Measurements from ENCODE around the gene MCOLN3.

Gene MCOLN3

DNA sequence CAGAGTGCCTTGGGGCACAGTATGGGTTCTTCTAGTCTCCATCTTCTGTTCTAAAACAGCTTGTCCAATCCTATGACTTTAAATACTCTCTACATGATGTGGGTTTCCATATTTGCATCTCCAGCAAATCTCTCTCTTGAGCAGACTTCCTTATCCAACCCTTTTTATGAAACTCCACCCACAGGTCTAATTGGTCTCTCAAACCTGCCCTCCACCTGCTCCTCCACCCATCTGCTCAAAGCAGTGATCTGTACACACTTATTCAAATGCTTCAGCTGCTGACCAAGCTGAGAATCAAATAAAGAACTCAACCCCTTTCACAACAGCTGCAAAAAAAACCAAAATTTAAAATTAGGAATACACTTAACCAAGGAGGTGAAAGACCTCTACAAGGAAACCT, 62.9 kb downstream of the MCOLN3 start:
- Histone ChIP-seq H3K36me3 (no peaks in the 10 kb centered on the region), H3K9me3 (ENCODE audit: severe bottlenecking) (no peaks in the 10 kb centered on the region), H3K27me3 (ENCODE audit: insufficient read depth, low read depth, severe bottlenecking) (no peaks in the 10 kb centered on the region), H3K4me3 (ENCODE audit: low read depth, low read length) (no peak overlapping the region), H3K27ac (no peak overlapping the region)
- TF ChIP-seq, protein P1, sequence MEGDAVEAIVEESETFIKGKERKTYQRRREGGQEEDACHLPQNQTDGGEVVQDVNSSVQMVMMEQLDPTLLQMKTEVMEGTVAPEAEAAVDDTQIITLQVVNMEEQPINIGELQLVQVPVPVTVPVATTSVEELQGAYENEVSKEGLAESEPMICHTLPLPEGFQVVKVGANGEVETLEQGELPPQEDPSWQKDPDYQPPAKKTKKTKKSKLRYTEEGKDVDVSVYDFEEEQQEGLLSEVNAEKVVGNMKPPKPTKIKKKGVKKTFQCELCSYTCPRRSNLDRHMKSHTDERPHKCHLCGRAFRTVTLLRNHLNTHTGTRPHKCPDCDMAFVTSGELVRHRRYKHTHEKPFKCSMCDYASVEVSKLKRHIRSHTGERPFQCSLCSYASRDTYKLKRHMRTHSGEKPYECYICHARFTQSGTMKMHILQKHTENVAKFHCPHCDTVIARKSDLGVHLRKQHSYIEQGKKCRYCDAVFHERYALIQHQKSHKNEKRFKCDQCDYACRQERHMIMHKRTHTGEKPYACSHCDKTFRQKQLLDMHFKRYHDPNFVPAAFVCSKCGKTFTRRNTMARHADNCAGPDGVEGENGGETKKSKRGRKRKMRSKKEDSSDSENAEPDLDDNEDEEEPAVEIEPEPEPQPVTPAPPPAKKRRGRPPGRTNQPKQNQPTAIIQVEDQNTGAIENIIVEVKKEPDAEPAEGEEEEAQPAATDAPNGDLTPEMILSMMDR (IDR thresholded peaks at IDR 0.05; ENCODE audit: low read depth, low read length) = no peak
- DNase-seq = no peak

DNA sequence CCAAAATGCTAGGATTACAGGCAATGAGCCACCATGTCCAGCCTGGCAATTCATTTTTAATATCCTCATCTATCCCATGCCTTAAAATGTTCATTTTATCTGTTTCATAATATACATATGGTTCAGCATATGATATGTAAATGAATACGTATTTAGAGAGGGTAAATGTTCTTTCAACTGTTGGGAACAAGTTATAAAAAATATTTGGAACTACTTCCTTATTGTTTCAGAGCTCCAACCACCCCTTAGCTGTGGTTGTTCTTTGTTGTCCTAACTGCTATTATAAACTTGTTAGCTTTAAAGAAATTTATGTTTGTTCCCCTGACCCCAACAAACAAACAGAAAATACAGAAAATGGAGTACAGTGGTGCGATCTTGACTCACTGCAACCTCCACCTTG, 65.9 kb downstream of the MCOLN3 start:
- no peaks in the 10 kb centered on the region for H3K9me3 ChIP-seq (ENCODE audit: severe bottlenecking)
- H3K4me3 ChIP-seq (ENCODE audit: low read depth, low read length) = no peak overlapping the region
- TF ChIP-seq, protein P1 (IDR thresholded peaks at IDR 0.05; ENCODE audit: low read depth, low read length) = no peak
- no peaks in the 10 kb centered on the region for H3K36me3 ChIP-seq
- no peak for DNase-seq
- no peak overlapping the region for H3K27ac ChIP-seq
- H3K27me3 ChIP-seq (ENCODE audit: insufficient read depth, low read depth, severe bottlenecking) = no peaks in the 10 kb centered on the region

DNA sequence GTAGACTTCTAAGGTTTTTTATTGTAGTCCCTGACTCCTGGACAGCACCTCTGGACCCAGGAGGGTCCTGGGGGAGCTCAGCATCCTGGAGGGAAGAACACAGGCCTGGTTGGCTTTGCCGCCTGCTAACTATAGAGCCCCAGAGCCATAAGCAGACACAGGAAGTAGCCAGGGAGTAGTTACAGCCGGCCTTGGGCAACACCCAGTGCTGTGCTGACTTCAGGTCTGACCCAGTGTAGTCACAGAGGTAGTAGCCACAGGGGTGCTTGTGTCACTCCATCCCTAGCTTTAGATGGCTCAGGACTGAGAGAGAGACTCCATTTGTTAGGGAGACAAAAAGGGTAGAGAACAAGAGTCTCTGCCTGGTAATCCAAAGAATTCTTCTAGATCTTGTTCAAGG, 73.3 kb downstream of the MCOLN3 start:
- no peak overlapping the region for H3K4me3 ChIP-seq (ENCODE audit: low read depth, low read length)
- H3K27ac ChIP-seq = no peak overlapping the region
- no peaks in the 10 kb centered on the region for H3K36me3 ChIP-seq
- TF ChIP-seq, protein P1 (IDR thresholded peaks at IDR 0.05; ENCODE audit: low read depth, low read length) = no peak
- DNase-seq = no peak
- H3K9me3 ChIP-seq (ENCODE audit: severe bottlenecking) = no peaks in the 10 kb centered on the region
- H3K27me3 ChIP-seq (ENCODE audit: insufficient read depth, low read depth, severe bottlenecking) = no peaks in the 10 kb centered on the region

DNA sequence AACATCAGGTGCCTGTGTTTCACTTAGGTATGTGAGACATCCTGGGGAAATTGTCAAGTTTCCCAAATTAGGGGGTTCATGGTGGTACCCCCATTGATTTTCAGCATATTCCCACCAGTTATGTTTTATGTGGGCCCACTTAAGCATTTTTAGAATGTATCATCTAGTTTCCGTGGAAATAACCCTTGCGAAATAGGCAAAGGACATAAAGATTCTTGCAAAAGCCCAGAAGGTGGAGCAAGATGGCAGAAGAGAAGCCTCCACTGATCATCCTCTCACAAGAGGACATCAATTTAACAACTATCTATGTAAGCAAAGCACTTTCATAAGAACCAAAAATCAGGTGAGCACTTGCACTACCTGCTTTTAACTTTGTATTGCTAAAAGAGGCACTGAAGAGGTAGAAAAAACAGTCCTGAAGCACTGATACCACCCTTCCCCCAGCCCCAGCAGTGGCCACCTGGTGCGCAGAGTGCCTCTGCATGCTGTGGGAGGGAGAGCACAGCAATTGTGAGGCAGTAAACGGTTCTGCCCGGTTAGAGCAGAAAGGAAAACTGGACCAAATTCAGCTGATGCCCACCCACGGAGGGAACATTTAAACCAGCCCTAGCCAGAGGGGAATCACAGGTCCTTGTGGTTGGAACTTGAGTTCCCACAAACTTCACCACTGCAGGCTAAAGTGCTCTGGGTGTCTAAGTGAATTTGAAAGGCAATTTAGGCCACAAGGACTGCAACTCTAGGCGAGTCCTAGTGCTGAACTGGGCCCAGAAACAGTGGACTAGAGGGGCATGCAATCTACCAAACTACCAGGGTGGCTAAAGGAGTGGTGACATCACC, 74.6 kb downstream of the MCOLN3 start:
- Histone ChIP-seq H3K9me3 (ENCODE audit: severe bottlenecking) (no peaks in the 10 kb centered on the region), H3K36me3 (no peaks in the 10 kb centered on the region), H3K27me3 (ENCODE audit: insufficient read depth, low read depth, severe bottlenecking) (no peaks in the 10 kb centered on the region), H3K27ac (no peak overlapping the region), H3K4me3 (ENCODE audit: low read depth, low read length) (no peak overlapping the region)
- TF ChIP-seq, protein P1 (IDR thresholded peaks at IDR 0.05; ENCODE audit: low read depth, low read length) = no peak
- DNase-seq = no peak

DNA sequence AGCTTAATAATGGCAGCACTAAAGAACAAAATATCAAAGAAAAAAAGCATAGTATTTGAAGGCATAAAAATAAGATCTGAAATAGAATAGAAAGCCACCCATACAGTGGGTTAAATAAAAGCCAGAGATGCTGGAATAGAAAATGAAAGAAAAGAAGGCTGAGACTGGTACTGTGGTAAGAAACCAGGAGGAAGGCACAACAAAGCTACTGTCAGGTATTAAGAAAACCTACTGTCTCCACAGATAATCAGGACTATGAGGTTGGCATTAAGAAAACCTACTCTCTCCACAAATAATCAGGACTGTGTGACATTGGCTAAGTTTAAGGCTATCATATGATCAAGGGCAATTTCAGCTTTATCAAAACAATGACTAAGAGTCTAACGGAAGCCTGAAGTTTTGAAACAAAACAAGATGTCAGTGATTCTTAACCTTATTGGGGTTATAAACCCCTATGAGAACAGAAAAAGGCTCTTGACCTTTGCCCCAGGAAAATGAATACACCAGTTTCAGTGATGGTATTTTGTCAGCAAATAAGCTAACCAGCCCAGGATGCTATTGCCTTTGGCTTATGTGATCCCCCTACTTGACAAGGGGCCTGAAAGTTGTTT, 75.8 kb downstream of the MCOLN3 start:
- Histone ChIP-seq H3K36me3 (no peaks in the 10 kb centered on the region), H3K9me3 (ENCODE audit: severe bottlenecking) (no peaks in the 10 kb centered on the region), H3K27ac (no peak overlapping the region), H3K4me3 (ENCODE audit: low read depth, low read length) (no peak overlapping the region), H3K27me3 (ENCODE audit: insufficient read depth, low read depth, severe bottlenecking) (no peaks in the 10 kb centered on the region)
- no peak for DNase-seq
- TF ChIP-seq, protein P1 (IDR thresholded peaks at IDR 0.05; ENCODE audit: low read depth, low read length) = no peak

Measured in WERI-Rb-1 (cell line).